CD4-positive, alpha-beta memory T cell (primary cell): ENCODE measurements around the gene CELF1. TPM values are rescaled to one million over a fixed set of nuclear protein-coding genes. Genes with fewer than 3 reads are reported as not detected.

Source experiments
- CTCF ChIA-PET: fragments of 350-600 bp; sonication (Branson Sonifier 250); formaldehyde crosslinking; loops from one replicate; lab custom pipeline; 2021; ENCODE audit warnings: inconsistent platforms; ENCODE audit not compliant: partially characterized antibody; lab: Charles Lee
- POLR2A ChIA-PET: fragments of 350-600 bp; sonication (Branson Sonifier 250); formaldehyde crosslinking; loops from one replicate; lab custom pipeline; 2021; ENCODE audit not compliant: partially characterized antibody; lab: Charles Lee
- DNase-seq, 5 donors: peaks; one replicate each; pipeline versions ENCODE4 v3.0.0 to v3.0.0-alpha.2; 2020 to 2022; ENCODE audit warnings: mixed read lengths in 1 of 5
- H3K27ac ChIP-seq: one replicate; pipeline ENCODE4 v1.7.0; 2013; ENCODE audit warnings: low read depth, low read length
- H3K27me3 ChIP-seq: 2 replicates; pipeline ENCODE4 v1.7.0; 2013; ENCODE audit warnings: mild to moderate bottlenecking, low read length, moderate library complexity; ENCODE audit not compliant: insufficient read depth
- H3K36me3 ChIP-seq: 2 replicates; pipeline ENCODE4 v1.7.0; 2013; ENCODE audit warnings: mild to moderate bottlenecking, low read length, moderate library complexity; ENCODE audit not compliant: insufficient read depth
- H3K4me1 ChIP-seq: 2 replicates; pipeline ENCODE4 v1.7.0; 2013; ENCODE audit warnings: mild to moderate bottlenecking, low read length, moderate library complexity; ENCODE audit not compliant: insufficient read depth
- H3K4me3 ChIP-seq, 2 donors: one replicate each; pipeline ENCODE4 v1.7.0; 2013; ENCODE audit warnings: low read length in 2 of 2, mild to moderate bottlenecking in 1 of 2
- H3K9me3 ChIP-seq, 2 donors: one replicate each; pipeline ENCODE4 v1.7.0; 2013; ENCODE audit warnings: low read length in 2 of 2, control low read depth in 1 of 2; ENCODE audit not compliant: control insufficient read depth in 1 of 2
- H3K27ac Mint-ChIP-seq, 7 donors: one replicate each; pipeline ENCODE4 v1.8.0; 2020 to 2021; ENCODE audit warnings: mixed read lengths in 7 of 7, mild to moderate bottlenecking in 6 of 7, inconsistent platforms in 3 of 7, moderate library complexity in 3 of 7
- H3K27me3 Mint-ChIP-seq, 2 donors: one replicate each; pipeline ENCODE4 v1.8.0; 2020 to 2021; ENCODE audit warnings: mixed read lengths in 2 of 2
- H3K36me3 Mint-ChIP-seq, 2 donors: one replicate each; pipeline ENCODE4 v1.8.0; 2020 to 2021; ENCODE audit warnings: mixed read lengths in 2 of 2, inconsistent platforms in 1 of 2, mild to moderate bottlenecking in 1 of 2
- H3K4me1 Mint-ChIP-seq, 4 donors: one replicate each; pipeline ENCODE4 v1.8.0; 2020 to 2021; ENCODE audit warnings: mixed read lengths in 4 of 4, mild to moderate bottlenecking in 1 of 4
- H3K4me3 Mint-ChIP-seq, 8 donors: one replicate each; pipeline ENCODE4 v1.8.0; 2020 to 2021; ENCODE audit warnings: mixed read lengths in 8 of 8, mild to moderate bottlenecking in 7 of 8, moderate library complexity in 6 of 8, inconsistent platforms in 3 of 8
- H3K9me3 Mint-ChIP-seq, 8 donors: one replicate each; pipeline ENCODE4 v1.8.0; 2020 to 2021; ENCODE audit warnings: mixed read lengths in 8 of 8, mild to moderate bottlenecking in 5 of 8, inconsistent platforms in 3 of 8, moderate library complexity in 1 of 8
- intact Hi-C: fragments of 100-400 bp; cut with micrococcal nuclease; formaldehyde crosslinking; loops from one replicate; pipeline ENCODE4 v1.15.1; 2023
- polyA plus RNA-seq, 2 donors: library from polyadenylated mRNA; unstranded; fragments of 300-500 nt; fragmentation: Illumina TruSeq; gene quantifications; one replicate each; pipeline ENCODE4 v1.2.3, GENCODE V29; 2021
- total RNA-seq, 2 experiments: library from RNA; stranded (reverse); gene quantifications; one replicate each; pipeline ENCODE4 v1.2.3, GENCODE V29; 2021

Gene CELF1
- total and polyA plus RNA-seq, 4 experiments from 2014 or later, result 45.6 to 149 (median 110) TPM

- intact Hi-C loops, result no loop called here
- CTCF ChIA-PET, result no interaction called here
- Mint-ChIP-seq H3K9me3 (peaks cover 0 to 1% (median 0%) of the 10 kb centered on the region in 8 donors), H3K27me3 (no peaks in the 10 kb centered on the region), H3K4me1 (no peaks in the 10 kb centered on the region), H3K36me3 (no peaks in the 10 kb centered on the region), H3K27ac (peak overlapping the region in 1 of 7 donors; percentile 63), H3K4me3 (no peak overlapping the region)
- H3K9me3 ChIP-seq, result no peaks in the 10 kb centered on the region
- no peak overlapping the region for H3K4me3 ChIP-seq
- no peaks in the 10 kb centered on the region for H3K4me1 ChIP-seq
- no peaks in the 10 kb centered on the region for H3K27me3 ChIP-seq
- no peak for DNase-seq
- no peak overlapping the region for H3K27ac ChIP-seq
- no peaks in the 10 kb centered on the region for H3K36me3 ChIP-seq
- POLR2A ChIA-PET, result no interaction called here
Observed at GRCh38 chr11:47433157-47433556, 119.8 kb downstream of the CELF1 start.

GRCh38 chr11:47431356-47432083 is 121.4 kb downstream of the CELF1 start:
- Mint-ChIP-seq H3K36me3 (peaks cover 0 to 2% of the 10 kb centered on the region in 2 donors), H3K4me3 (no peak overlapping the region), H3K27ac (no peak overlapping the region), H3K9me3 (no peaks in the 10 kb centered on the region), H3K4me1 (peaks cover under 1 to 3% (median 3%) of the 10 kb centered on the region in 4 donors), H3K27me3 (no peaks in the 10 kb centered on the region)
- no peak for DNase-seq
- Histone ChIP-seq H3K4me1 (no peaks in the 10 kb centered on the region), H3K4me3 (no peak overlapping the region), H3K9me3 (no peaks in the 10 kb centered on the region), H3K27ac (no peak overlapping the region), H3K36me3 (no peaks in the 10 kb centered on the region), H3K27me3 (no peaks in the 10 kb centered on the region)
- intact Hi-C loops, result no loop called here
- ChIA-PET CTCF (no interaction called here), POLR2A (no interaction called here)

GRCh38 chr11:47430524-47430923 is 122.4 kb downstream of the CELF1 start:
- peaks cover 4 to 11% of the 10 kb centered on the region in 2 donors for H3K36me3 Mint-ChIP-seq
- no peaks in the 10 kb centered on the region for H3K27me3 ChIP-seq
- ChIA-PET CTCF (no interaction called here), POLR2A (no interaction called here)
- intact Hi-C loops, result no loop called here
- DNase-seq, result no peak
- no peaks in the 10 kb centered on the region for H3K27me3 Mint-ChIP-seq
- H3K27ac Mint-ChIP-seq, result no peak overlapping the region
- H3K4me1 Mint-ChIP-seq, result peaks cover 5 to 13% (median 9%) of the 10 kb centered on the region in 4 donors
- peaks cover 0 to 2% (median 0%) of the 10 kb centered on the region in 8 donors for H3K9me3 Mint-ChIP-seq
- H3K36me3 ChIP-seq, result no peaks in the 10 kb centered on the region
- H3K4me3 ChIP-seq, result no peak overlapping the region
- no peaks in the 10 kb centered on the region for H3K9me3 ChIP-seq
- H3K27ac ChIP-seq, result no peak overlapping the region
- H3K4me3 Mint-ChIP-seq, result no peak overlapping the region
- peaks cover 2% of the 10 kb centered on the region for H3K4me1 ChIP-seq

DNA sequence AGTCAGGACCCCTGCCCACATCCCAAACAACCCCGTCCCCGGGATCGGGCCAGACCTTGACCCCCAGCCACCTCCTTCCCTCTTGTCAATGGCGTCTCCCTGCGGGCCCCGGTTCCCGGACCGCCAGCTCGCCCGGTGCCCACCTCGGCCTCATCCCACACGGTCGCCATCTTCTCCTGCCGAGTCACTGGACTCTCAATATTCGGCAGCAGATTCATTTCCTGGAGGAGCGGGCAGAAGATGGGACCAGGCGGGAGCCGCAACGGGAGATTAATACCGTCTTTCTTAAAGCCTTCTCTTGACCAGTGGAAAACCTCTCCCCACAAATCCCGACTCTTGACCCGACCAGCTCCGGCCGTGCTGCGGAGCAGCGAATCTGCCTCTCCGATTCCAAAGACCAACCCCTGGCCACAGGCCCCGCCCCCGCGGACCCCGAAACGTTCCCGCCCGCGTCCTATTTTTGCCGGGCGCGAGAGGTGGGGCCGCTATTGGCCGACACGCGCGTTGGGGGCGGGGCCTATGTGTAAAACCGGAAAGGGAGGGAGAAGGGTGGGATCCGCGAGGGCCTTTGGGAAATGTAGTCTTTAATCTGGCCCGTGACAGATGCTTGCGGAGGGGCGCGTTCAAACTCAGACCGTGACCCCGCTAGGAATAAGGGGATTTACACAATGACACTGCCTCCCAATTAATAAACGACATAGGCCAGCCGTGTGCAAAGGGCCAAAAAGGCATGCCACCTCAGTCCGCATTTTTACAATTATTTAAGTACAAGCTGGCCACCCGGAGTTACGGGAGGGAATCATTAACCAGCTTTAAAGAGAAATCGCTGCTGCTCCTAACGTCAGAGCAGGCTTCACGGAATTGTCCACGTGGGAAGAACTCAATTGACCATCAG is 126.6 kb downstream of the CELF1 start, which contains the start of gene PSMC3:
PSMC3 (minus strand) TSS at position 378 of the 895 bp plus-strand sequence; CDS start at position 218, 160 bp downstream.
- Histone ChIP-seq H3K4me3 (peak within 1 kb of the TSS; percentile 64 to 91), H3K9me3 (no peaks in the 10 kb centered on the region), H3K27ac (peak within 1 kb of the TSS; percentile 85), H3K4me1 (peaks cover 18% of the 10 kb centered on the region), H3K27me3 (no peaks in the 10 kb centered on the region), H3K36me3 (peaks cover 21% of the 10 kb centered on the region)
- intact Hi-C loops, result loop anchor here (1.0 to 2.0 kb wide), 8 partner anchors 18 to 490 kb away; partner anchors contain the start of genes ACP2, CELF1, CSTPP1 and FNBP4
- Mint-ChIP-seq H3K27ac (peak within 1 kb of the TSS; percentile 92 to 99 (median 99)), H3K4me3 (peak within 1 kb of the TSS; percentile 99 to 100 (median 100)), H3K4me1 (peaks cover 12 to 32% (median 22%) of the 10 kb centered on the region in 4 donors), H3K9me3 (peaks cover 0 to 2% (median 0%) of the 10 kb centered on the region in 8 donors), H3K36me3 (peaks cover 18 to 39% of the 10 kb centered on the region in 2 donors), H3K27me3 (no peaks in the 10 kb centered on the region)
- DNase-seq, result peak; percentile 94 to 97 (median 96)
- POLR2A ChIA-PET, result interaction anchor here (1.3 to 3.9 kb wide), 12 partner anchors 8 to 249 kb away, joined by 4 to 72 read pairs (median 8); partner anchors contain the start of genes ACP2, ARFGAP2, CELF1 and DDB2
- CTCF ChIA-PET, result interaction anchor here (1.2 to 6.2 kb wide), 2 partner anchors 16 to 127 kb away, joined by 3 to 59 read pairs; partner anchors contain the start of gene SLC39A13

GRCh38 chr11:47425611-47426010 is 127.3 kb downstream of the CELF1 start:
- Mint-ChIP-seq H3K36me3 (peaks cover 18 to 43% of the 10 kb centered on the region in 2 donors), H3K27ac (peak overlapping the region; percentile 92 to 99 (median 99)), H3K4me3 (peak overlapping the region; percentile 99 to 100 (median 100)), H3K9me3 (peaks cover 0 to 2% (median 0%) of the 10 kb centered on the region in 8 donors), H3K4me1 (peaks cover 12 to 32% (median 22%) of the 10 kb centered on the region in 4 donors), H3K27me3 (no peaks in the 10 kb centered on the region)
- Histone ChIP-seq H3K27me3 (no peaks in the 10 kb centered on the region), H3K36me3 (peaks cover 28% of the 10 kb centered on the region), H3K4me1 (peaks cover 18% of the 10 kb centered on the region), H3K27ac (peak overlapping the region; percentile 85), H3K4me3 (peak overlapping the region; percentile 64 to 91), H3K9me3 (no peaks in the 10 kb centered on the region)
- no peak for DNase-seq
- CTCF ChIA-PET, result interaction anchor here (2.2 to 6.2 kb wide), 2 partner anchors 15 to 427 kb away, joined by 4 to 59 read pairs; partner anchors contain the start of gene SLC39A13
- intact Hi-C loops, result loop anchor here (1.0 to 2.0 kb wide), 8 partner anchors 17 to 489 kb away; partner anchors contain the start of genes ACP2, CELF1, CSTPP1 and FNBP4
- POLR2A ChIA-PET, result interaction anchor here (0.6 to 3.9 kb wide), 12 partner anchors 8 to 249 kb away, joined by 3 to 72 read pairs (median 8); partner anchors contain the start of genes ACP2, ARFGAP2, CELF1 and DDB2

DNA sequence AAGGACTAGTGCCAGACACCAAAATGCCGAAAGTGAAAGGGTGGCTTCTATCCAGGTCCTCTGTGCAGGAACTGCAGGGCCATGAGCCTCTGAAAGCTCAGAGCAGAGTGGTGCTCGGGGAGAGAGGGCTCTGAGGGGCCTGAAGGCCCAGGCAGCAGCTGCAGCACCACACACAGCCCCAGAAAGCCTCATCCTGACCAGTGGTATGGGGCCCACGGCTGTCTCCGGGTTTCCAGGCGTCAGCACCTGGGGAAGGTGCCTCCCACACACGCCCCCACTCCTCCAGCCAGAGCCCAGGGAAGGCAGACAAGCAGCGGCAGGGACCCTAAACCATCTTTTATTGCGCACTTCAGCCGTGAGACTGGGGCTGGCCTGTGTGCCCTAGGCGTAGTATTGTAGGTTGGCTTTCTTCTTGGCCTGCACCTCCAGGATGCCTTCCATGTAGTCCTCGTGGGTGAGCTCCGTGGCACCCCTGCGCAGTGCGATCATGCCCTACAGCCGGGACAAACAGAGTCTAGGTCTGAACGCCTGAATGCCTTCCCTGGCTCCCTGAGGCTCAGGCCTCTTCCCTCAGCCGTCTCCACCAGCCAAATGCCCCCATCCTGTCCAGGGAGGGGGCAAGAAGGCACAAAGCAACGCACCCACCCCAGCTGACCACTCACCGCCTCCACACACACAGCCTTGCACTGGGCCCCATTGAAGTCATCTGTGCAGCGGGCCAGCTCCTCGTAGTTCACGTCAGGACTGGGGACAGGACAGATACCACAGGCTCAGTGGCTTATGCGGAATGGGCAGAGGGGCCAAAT is 134.3 kb downstream of the CELF1 start:
- Histone ChIP-seq H3K9me3 (no peaks in the 10 kb centered on the region), H3K36me3 (peaks cover 52% of the 10 kb centered on the region), H3K4me1 (no peaks in the 10 kb centered on the region), H3K27me3 (no peaks in the 10 kb centered on the region), H3K27ac (no peak overlapping the region), H3K4me3 (no peak overlapping the region)
- intact Hi-C loops, result no loop called here
- H3K27me3 Mint-ChIP-seq, result no peaks in the 10 kb centered on the region
- H3K27ac Mint-ChIP-seq, result peak overlapping the region in 1 of 7 donors; percentile 18
- peaks cover 19 to 60% of the 10 kb centered on the region in 2 donors for H3K36me3 Mint-ChIP-seq
- ChIA-PET CTCF (no interaction called here), POLR2A (interaction anchor here (1.1 to 1.6 kb wide), 3 partner anchors 8 to 45 kb away, joined by 3 to 7 read pairs (median 4); partner anchors contain the start of genes PSMC3 and SLC39A13)
- no peak for DNase-seq
- no peaks in the 10 kb centered on the region for H3K4me1 Mint-ChIP-seq
- H3K9me3 Mint-ChIP-seq, result no peaks in the 10 kb centered on the region
- H3K4me3 Mint-ChIP-seq, result no peak overlapping the region
